Smooth muscle cell (in vitro differentiated cells): ENCODE measurements around the gene CXXC5. TPM values are rescaled to one million over a fixed set of nuclear protein-coding genes. Genes with fewer than 3 reads are reported as not detected.

ENCODE experiments used
- DNase-seq: peaks from one replicate; lab custom pipeline; 2025; ENCODE audit not compliant: unreplicated experiment; lab: John Stamatoyannopoulos, UW
- H2AFZ ChIP-seq: fragments of 200-600 bp; sonication (generic); 2 replicates; pipeline ENCODE4 v1.6.0; 2016; ENCODE audit warnings: antibody characterized with exemption, low read depth, mild to moderate bottlenecking
- H3F3A ChIP-seq: fragments of 200-600 bp; sonication (generic); 2 replicates; pipeline ENCODE4 v1.6.0; 2017; ENCODE audit warnings: antibody characterized with exemption, low read depth
- H3K27ac ChIP-seq: fragments of 200-600 bp; sonication (generic); 2 replicates; pipeline ENCODE4 v1.5.1; 2016; ENCODE audit warnings: low read depth, mild to moderate bottlenecking
- H3K27me3 ChIP-seq: fragments of 200-600 bp; sonication (generic); 2 replicates; pipeline ENCODE4 v1.6.1; 2016; ENCODE audit warnings: low read depth, mild to moderate bottlenecking
- H3K36me3 ChIP-seq: fragments of 200-600 bp; sonication (generic); 2 replicates; pipeline ENCODE4 v1.5.1; 2016; ENCODE audit warnings: low read depth
- H3K4me1 ChIP-seq: fragments of 200-600 bp; sonication (generic); 2 replicates; pipeline ENCODE4 v1.5.1; 2016; ENCODE audit warnings: low read depth
- H3K4me2 ChIP-seq: fragments of 200-600 bp; sonication (generic); 2 replicates; pipeline ENCODE4 v1.6.0; 2016; ENCODE audit warnings: mild to moderate bottlenecking
- H3K4me3 ChIP-seq: fragments of 200-600 bp; sonication (generic); 2 replicates; pipeline ENCODE4 v1.5.1; 2016; ENCODE audit warnings: mild to moderate bottlenecking
- H3K79me2 ChIP-seq: fragments of 200-600 bp; sonication (generic); 2 replicates; pipeline ENCODE4 v1.6.0; 2016; ENCODE audit warnings: low read depth, mild to moderate bottlenecking
- H3K9ac ChIP-seq: fragments of 200-600 bp; sonication (generic); 2 replicates; pipeline ENCODE4 v1.6.0; 2016; ENCODE audit warnings: low read depth
- H3K9me3 ChIP-seq: fragments of 200-600 bp; sonication (generic); replicated peaks from 2 replicates; pipeline ENCODE4 v1.5.1; 2016; ENCODE audit warnings: low read depth
- H4K20me1 ChIP-seq: fragments of 200-600 bp; sonication (generic); 2 replicates; pipeline ENCODE4 v1.6.0; 2016; ENCODE audit warnings: low read depth
- WGBS: methylation state at CpG from one replicate; pipeline ENCODE4 v1.1.7; 2016; ENCODE audit warnings: low lambda C conversion rate; 5-methylcytosine and 5-hydroxymethylcytosine counted together
- polyA plus RNA-seq: library from polyadenylated mRNA; unstranded; fragments of >200 nt; fragmentation: Nextera tagmentation; extraction: Ambion mirVana; gene quantifications from 2 replicates; pipeline ENCODE4 v1.2.1, GENCODE V29; 2016
- total RNA-seq: library from RNA; depleted of rRNA; stranded (reverse); fragments of >200 nt; gene quantifications from 2 replicates; pipeline ENCODE4 v1.2.3, GENCODE V29; 2014
- TF ChIP-seq, protein P1 (sequence below): fragments of 200-600 bp; sonication (generic); IDR thresholded peaks from 2 replicates; pipeline ENCODE4 v1.5.1; 2017; ENCODE audit warnings: borderline replicate concordance, mild to moderate bottlenecking, antibody characterized with exemption; ENCODE audit not compliant: insufficient read depth, poor library complexity, severe bottlenecking

CXXC5 gene
- total and polyA plus RNA-seq, 2 experiments from 2014 or later = 85.5 to 139 TPM

DNA sequence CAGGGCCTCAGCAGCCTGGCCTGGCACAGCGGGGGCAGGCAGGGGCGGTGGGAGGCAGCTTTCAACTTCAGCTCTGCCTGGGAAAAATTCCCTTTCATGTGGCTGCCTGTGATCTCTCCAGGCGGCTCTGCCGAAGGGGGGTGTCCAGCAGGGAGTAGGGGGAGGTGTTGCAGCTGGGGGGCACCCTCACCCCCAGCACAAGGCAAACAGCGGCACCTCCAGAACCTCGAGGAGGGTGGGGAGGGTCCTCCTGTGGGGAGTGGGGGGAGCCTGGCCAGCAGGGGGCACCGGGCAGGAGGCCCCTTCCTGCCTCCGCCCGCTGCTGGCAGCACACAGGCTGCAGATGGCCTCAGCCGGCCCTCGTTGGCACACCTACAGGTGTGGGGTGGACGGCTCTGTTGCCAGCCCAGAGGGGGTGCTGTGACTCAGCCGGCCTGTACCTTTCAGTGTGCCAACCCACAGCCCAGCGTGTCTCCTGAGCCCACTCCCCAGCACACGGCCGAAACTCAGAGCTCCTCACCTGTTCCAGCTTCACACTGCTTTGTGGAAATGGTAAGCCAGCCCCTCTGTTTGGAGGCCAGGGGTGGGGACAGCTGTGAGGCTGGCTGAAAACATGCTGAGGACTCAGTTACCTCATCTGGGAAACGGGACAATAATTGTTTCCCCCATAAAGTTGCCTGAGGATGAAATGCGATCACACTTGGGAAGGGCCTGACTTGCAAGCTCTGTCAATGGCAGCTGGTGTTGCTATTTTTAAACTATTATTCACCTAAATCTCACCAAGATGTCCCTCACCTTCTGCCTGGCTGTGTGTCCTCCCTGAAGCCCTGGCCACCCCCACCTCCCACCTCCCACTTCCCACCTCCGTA is 37.0 kb downstream of the CXXC5 start:
- Histone ChIP-seq H3K4me2 (no peak overlapping the region), H3K79me2 (peaks cover 63% of the 10 kb centered on the region), H3K27ac (peak overlapping the region; percentile 49), H3K27me3 (no peaks in the 10 kb centered on the region), H3K9me3 (no peaks in the 10 kb centered on the region), H3K4me1 (peaks cover 37% of the 10 kb centered on the region), H2AFZ (no peak overlapping the region), H3K36me3 (peaks cover 5% of the 10 kb centered on the region), H4K20me1 (peaks cover 79% of the 10 kb centered on the region), H3F3A (peaks cover 17% of the 10 kb centered on the region), H3K9ac (no peak overlapping the region), H3K4me3 (no peak overlapping the region)
- WGBS = 84% methylated on average over 18 of the region's 19 CpGs
- DNase-seq = no peak
- TF ChIP-seq, protein P1, sequence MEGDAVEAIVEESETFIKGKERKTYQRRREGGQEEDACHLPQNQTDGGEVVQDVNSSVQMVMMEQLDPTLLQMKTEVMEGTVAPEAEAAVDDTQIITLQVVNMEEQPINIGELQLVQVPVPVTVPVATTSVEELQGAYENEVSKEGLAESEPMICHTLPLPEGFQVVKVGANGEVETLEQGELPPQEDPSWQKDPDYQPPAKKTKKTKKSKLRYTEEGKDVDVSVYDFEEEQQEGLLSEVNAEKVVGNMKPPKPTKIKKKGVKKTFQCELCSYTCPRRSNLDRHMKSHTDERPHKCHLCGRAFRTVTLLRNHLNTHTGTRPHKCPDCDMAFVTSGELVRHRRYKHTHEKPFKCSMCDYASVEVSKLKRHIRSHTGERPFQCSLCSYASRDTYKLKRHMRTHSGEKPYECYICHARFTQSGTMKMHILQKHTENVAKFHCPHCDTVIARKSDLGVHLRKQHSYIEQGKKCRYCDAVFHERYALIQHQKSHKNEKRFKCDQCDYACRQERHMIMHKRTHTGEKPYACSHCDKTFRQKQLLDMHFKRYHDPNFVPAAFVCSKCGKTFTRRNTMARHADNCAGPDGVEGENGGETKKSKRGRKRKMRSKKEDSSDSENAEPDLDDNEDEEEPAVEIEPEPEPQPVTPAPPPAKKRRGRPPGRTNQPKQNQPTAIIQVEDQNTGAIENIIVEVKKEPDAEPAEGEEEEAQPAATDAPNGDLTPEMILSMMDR = peak; percentile 23

DNA sequence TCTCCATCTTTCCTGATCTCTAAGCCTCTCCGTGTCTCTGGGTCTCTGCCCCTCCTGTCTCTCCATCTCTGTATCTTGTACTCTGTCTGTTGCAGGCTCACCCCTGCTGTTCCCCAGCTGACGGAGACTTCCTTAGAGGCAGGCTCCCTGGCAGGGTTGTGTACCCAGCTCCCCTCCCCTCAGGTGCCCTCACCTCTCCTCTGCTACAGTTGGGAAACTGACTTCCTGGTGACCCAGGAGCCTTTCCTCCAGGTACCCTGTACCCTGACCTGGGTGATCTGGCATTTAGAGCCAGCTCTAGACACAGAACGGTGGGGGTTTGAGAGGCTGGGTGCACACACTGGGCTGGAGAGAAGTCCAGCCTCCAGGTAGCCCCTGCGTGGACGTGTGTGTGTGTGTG is 37.7 kb downstream of the CXXC5 start:
- Histone ChIP-seq H4K20me1 (peaks cover 72% of the 10 kb centered on the region), H3F3A (peaks cover 21% of the 10 kb centered on the region), H3K4me2 (no peak overlapping the region), H3K9ac (no peak overlapping the region), H3K9me3 (no peaks in the 10 kb centered on the region), H3K4me1 (peaks cover 44% of the 10 kb centered on the region), H3K27me3 (no peaks in the 10 kb centered on the region), H3K36me3 (peaks cover 5% of the 10 kb centered on the region), H2AFZ (no peak overlapping the region), H3K27ac (peak overlapping the region; percentile 47), H3K79me2 (peaks cover 56% of the 10 kb centered on the region), H3K4me3 (no peak overlapping the region)
- DNase-seq = no peak
- 89% methylated on average over 5 of the region's 5 CpGs for WGBS
- TF ChIP-seq, protein P1 = no peak

DNA sequence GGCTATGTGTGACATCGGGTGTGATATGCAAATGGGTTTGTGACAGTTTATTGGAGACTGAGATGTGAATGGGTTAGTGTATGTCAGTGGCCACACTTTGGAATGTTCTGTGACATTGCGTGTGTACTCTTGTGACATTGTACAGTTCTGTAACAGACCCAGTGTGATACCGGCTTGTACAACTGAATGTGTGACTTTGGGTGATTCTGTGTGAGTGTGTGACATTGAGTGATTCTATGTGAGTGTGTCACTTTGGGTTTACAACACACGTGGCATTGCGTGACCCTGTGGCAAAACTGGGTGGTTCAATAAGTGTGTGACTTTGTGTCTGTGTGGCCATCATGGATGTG is 38.2 kb downstream of the CXXC5 start:
- Histone ChIP-seq H2AFZ (no peak overlapping the region), H3K27me3 (no peaks in the 10 kb centered on the region), H3K9ac (no peak overlapping the region), H4K20me1 (peaks cover 67% of the 10 kb centered on the region), H3F3A (peaks cover 22% of the 10 kb centered on the region), H3K4me2 (no peak overlapping the region), H3K4me1 (peaks cover 45% of the 10 kb centered on the region), H3K27ac (peak overlapping the region; percentile 47), H3K79me2 (peaks cover 51% of the 10 kb centered on the region), H3K36me3 (peaks cover 5% of the 10 kb centered on the region), H3K4me3 (no peak overlapping the region), H3K9me3 (no peaks in the 10 kb centered on the region)
- WGBS = 90% methylated on average over 5 of the region's 5 CpGs
- DNase-seq = no peak
- TF ChIP-seq, protein P1 = no peak
